NOMO-1 (cell line): Measurements from ENCODE around the gene KCTD14.

Experiments used
- DNase-seq, 2 experiments: peaks; one replicate each; lab custom pipeline; 2025; ENCODE audit not compliant: unreplicated experiment in 2 of 2; lab: John Stamatoyannopoulos, UW

Gene KCTD14

DNA sequence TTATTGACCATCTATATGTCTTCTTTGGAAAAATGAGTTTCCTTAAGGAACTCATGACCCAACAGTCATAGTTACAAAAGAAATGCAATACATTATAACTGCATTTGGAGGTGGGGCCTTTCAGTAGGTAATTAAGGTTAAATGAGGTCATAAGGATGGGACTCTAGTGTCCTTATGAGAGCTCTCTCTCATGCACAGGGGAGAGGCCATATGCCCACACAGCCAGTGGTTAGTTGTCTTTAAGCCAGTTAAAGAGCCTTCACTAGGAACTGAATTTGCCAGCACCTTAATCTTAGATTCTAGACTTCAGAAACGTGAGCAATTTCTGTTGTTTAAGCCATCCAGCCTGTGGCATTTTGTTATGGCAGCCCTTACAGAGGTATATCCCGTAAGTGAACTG, 56.0 kb downstream of the KCTD14 start:
- no peak for DNase-seq

DNA sequence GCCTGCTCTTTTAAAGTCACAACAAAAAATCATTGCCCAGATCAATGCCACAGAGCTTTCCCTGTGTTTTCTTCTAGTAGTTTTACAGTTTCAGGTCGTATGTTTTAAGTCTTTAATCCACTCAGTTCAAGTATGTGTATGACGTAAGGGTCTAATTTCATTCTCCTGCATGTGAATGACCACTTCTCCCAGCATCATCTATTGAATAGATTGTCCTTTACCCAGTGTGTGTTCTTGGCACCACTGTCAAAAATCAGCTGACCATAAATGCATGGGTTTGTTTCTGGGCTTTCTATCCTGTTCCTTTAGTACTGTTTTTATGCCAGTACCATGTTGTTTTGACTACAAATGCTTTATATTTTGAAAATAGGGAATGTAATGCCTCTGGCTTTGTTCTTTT, 56.7 kb downstream of the KCTD14 start:
- no peak for DNase-seq
